HG02885 (cell line): Measurements from ENCODE around the gene UBALD2.
"Not testable (repeated sequence)": the region's sequence is repeated elsewhere in the genome, so short reads cannot be mapped to it uniquely, and the experiment has no call there.

Experiments
- ATAC-seq: cut with Tn5 transposase; IDR thresholded peaks from one replicate; pipeline ENCODE4 v1.9.1; 2021; ENCODE audit warnings: mild to moderate bottlenecking; ENCODE audit not compliant: unreplicated experiment, poor library complexity

The UBALD2 gene

GRCh38 chr17:76262732-76263344, 2.3 kb upstream of the UBALD2 start:
- ATAC-seq = no peak

DNA sequence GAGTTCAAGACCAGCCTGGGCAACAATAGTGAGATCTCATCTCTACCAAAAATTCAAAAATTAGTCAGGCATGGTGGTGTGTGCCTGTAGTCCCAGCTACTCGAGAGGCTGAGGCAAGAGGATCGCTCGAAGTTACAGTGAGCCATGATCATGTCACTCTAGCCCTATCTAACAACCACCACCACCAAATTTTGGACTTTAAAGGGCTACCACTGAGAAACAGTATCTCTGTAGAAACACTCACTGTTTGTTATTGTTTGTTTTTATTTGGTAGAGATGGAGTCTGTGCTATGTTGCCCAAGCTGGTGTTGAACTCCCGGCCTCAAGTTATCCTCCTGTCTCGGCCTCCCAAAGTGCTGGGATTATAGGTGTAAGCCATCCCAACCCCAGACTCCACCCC, 1.3 kb upstream of the UBALD2 start:
- ATAC-seq = no peak

DNA sequence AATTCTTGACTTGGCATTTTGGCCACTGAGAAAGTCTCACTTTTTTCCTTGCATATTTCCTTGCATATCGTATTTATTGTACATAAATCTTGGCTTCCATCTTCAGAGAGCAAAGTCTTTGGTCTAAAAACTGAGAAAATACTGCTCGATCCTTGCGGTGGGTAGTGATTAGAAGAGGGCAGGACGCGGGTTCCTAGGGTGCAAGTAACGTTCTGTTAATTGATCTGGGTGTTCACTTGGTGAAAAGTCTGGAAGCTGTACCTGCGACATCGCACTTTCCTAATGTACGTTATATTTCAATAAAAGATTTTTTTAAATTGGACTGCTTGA, 758 bp upstream of the UBALD2 start:
- no peak for ATAC-seq

DNA sequence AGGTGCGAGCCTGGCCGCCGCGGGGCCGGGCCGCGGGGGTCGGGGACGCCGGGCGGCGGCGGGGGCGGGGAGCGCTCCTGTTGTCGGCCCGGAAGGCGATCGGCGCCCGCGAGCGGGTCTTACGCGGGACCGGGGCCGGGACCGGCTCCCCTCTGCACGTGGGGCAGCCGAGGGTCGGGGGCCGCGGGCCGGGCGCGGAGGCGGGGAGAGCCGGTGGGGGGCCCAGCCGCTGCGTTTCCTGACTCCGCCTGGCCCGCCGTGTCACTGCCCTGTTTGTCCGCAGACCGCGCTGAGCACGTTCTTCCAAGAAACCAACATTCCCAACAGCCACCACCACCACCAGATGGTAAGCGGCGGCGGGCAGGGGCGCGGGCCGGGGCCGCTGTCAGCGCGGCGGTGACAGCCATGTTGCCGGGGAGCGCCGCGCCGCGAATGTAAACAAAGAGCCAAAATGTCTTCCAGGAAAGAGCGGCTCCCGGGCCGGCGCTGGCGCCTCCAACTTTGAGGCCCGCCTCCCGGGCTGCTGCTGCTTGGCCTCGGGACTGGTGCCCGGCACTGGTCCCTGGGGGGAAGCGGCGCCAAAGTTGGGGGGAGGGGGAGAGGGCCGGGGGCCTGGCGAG, 586 bp downstream of the UBALD2 start:
- no peak for ATAC-seq

- no peak for ATAC-seq
Observed at GRCh38 chr17:76266244-76266938, 1.2 kb downstream of the UBALD2 start.

DNA sequence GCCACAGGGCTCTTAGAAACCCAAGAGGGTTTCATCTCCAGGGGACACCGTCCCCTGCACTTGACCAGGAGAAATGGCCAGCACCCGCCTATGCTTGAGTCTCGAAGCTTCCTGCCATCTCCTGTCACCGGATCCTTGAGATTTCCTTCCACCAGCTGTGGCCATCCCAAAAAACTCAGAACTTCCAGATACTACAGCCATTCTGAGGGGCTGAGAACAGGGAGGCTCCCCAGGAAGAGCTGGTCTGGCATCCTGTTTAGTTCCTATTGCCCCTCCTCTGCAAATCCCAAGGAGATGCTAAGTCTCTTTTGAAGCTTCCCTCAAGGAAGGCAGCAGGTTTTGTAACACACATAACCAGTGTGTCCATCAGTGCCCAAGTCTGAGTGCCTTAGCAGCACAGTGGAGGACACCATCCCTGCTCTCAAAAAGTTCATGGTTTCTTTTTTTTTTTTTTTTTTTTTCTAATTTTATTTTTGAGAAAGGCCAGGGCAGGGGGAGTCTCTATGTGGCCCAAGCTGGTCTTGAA, 2.0 kb downstream of the UBALD2 start:
- ATAC-seq = no peak

DNA sequence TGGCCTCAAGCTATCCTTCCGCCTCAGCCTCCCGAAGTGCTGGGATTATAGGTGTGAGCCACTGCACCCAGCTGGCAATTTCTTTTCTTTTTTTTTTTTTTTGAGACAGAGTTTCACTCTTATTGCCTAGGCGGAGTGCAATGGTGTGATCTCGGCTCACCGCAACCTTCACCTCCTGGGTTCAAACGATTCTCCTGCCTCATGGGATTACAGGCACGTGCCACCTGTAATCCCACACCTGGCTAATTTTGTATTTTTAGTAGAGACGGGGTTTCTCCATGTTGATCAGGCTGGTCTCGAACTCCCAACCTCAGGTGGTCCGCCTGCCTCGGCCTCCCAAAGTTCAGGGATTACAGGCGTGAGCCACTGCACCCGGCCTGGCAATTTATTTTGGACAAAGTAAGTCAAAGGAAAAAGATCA, 2.4 kb downstream of the UBALD2 start:
- ATAC-seq = not testable (repeated sequence)

DNA sequence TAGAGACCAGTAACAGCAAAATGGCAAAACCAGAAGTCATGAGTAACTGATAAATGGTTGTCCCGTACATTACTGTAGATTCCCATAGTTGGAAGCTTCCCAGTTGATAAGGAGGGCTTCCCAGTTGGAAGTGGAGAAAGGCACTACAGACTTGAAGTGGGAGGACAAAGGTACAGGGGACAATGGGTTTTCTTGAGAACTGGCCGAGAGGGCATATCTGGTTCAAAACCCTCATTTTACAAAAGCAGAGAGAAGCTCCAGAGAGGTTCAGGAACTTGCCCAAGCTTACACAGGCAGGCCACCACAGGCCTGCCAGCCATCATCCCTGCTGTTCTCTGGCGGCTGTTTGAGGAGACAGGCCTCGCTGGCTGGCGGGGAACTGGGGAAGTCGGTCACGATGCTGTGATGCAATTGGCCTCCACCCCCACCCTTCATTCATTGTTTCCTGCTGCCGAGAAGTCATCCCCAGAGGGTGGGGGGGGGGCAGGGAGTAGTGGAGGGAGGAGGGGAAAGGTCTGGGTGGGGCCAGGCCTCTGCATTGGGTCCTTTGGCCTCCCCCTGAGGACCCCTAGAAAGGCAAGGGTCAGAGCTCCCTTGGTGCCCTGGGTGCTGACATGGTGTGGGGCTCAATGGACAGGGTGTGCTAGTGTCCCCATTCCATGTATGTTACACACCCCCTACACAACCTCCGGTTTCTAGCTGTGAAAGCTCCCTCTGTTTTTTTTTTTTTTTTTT, 3.0 kb downstream of the UBALD2 start:
- ATAC-seq = no peak

DNA sequence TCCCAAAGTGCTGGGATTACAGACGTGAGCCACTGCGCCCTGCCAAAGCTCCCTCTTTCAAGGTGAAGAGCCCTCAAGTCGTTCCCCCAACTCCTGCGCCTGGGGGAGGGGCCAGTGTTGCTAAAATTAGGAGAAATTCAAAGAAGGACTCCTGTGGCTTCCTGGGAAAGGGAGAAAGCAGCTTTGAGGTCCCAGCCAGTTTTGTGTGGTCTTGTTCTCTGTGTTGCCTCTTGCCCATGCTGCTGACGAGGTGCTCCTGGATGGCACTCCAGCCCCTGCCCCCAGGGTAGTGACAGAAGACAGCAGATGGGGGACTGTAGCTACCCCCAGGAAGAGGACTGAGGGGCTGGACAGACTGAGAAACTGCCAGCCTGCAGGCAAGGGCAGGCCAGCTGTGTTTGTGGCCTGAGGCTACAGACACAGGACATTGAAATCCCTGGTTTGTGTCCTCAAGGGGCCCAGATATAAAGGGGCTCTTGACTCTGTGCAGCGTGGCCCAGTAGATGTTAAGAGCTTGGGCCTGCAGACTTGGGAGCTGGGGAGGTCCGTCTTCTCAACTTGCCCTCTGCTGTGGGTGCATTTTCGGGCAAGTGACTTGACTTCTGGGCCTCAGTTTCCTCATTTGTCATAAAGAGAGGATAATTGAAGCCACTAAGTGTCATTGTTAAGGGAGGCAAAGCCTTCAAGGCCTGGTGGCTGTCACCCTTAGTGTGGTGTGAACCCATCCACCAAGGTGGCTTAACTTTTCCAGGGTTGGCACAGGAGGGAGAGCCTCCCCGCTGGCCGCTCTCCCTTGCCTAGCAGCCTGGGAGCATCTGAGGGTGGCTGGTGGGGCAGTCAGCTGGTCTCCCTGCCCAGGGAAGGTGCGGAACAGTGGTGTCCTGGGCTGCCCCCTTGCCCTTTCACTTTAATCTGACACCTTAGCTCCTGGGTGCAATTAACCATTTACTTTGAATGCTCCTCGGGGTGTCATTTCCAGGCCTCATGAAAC, 4.1 kb downstream of the UBALD2 start:
- no peak for ATAC-seq

GRCh38 chr17:76270127-76270592, 5.0 kb downstream of the UBALD2 start:
- no peak for ATAC-seq

GRCh38 chr17:76270770-76271668, 5.9 kb downstream of the UBALD2 start:
- ATAC-seq = peak; percentile 4

DNA sequence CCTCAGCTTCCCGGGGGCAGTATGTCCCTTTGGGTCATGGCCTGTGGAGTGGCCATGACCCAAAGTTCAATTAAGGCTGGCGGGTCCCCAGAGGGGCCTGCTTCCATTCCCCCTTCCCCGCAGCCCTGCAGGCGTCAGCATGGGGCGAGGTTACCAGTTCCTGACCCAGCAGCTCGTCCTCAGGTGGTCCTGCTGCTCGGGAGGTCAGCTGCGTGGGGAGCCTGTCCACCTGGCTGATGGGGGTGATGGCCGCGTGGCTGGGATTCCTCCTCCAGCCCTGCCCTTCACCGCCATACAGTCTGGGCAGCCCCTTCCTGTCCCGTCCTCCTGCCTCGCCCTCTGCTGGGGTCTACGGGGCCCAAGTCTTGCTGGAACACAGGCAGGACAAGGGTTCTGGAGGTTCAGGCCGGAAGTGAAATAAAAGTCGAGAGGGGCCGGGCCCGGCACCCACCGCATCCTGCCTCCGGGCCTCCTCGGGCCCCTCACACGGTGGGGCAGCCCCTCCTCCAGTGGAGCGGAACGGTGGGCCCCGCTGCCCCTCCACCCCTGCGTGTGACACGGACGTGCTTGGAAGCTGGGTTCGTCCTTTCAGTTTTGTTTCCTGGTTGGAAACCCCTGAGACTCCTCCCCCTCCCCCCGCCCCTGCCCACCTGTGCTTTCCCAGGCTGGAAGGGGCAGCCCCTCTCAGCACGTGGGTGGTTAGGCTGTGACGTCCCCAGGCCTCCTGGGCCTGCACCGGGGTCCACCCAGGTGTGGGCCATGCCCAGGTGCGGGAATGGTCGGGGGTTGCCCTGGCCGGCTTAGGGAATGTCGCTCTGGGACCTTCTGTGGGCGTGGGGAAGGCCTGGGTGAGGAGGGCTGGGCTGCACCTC, 6.8 kb downstream of the UBALD2 start:
- ATAC-seq = peak; percentile 45

DNA sequence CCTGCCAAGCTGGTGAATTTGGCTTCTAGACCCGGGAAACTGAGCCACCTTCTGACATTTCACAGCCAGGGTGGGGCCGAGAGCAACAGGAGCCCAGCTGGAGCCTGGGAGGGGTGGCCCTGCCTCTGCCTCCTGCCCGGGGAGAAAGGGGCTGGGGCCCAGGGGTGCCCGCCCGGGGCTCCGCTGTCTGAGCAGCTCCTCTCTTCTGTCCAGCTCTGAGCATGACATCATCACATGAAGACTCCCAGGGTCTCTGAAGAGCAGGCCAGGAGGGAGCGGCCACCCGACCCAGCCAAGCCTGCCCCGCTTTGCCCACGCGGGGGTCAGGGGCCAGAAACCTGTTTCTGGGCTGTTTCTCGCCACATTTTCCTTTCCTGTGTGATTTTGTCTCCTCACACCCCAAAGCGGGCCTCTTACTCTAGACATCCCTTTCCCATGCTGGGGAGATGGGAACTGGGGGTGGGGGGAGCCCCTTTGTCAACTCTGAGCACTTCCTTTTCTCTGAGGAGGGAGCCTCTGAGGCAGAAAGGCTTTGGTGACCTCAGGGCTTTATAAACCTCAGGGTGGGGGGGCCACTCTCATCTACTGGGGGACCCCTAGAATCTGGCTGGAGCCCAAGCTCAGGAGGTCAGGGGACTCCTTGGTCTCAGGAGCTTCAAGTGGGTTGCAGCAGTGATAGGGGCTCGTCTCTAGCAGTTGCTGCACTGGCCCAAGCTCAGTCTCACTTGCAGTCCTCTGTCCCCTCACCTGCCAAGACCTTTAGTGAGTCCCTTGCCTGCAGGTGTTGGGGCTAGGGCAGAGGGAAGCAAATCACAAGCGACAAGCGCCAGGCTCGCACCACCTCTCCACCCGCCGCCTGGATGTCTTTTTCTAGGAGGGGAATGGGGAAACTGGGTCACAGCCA, 7.6 kb downstream of the UBALD2 start:
- peak; percentile 22 for ATAC-seq

- no peak for ATAC-seq
Observed at GRCh38 chr17:76273445-76274111, 8.4 kb downstream of the UBALD2 start.

- no peak for ATAC-seq
Observed at GRCh38 chr17:76274112-76274956, 9.2 kb downstream of the UBALD2 start.
